ENCODE data around the gene NCBP1. TPM values are rescaled to one million over a fixed set of nuclear protein-coding genes. Genes with fewer than 3 reads are reported as not detected.

NCBP1 gene
- polyA plus RNA-seq, 1 of the 3 experiments (the other 2 are of a cell fraction): 11.3 TPM

DNA sequence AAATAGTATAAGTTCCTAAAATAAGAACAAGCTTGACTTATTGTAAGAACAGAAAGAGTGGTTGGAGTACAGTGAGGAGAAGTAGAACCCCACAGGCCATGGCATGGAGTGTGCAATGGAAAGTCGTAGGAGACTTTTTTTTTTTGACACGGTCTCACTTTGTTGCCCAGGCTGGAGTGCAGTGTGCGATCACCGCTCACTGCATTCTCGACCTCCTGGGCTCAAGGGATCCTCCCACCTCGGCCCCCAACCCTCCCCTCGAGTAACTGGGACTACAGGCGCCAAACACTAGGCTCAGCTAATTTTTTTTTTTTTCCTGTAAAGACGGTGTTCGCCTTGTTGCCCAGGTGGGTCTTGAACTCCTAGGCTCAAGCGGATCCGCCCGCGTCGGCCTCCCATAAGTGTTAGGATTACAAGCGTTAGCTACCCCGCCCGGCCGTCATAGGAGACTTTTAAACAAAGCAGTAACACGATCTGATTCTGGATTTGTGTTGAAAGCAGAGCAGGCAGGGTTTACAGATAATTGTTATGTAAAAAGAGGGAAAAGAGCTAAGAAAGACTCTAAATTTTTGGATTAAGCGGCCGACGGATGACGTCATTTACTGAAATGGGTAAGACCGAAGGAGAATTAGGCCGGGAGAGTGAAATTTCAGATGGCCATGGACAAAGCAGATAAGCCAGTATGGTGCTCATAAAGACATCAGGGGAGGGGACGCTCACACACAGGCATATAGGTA lies 1.2 kb upstream of the NCBP1 start:
- Histone ChIP-seq H3K27me3 (ENCODE audit: insufficient read depth) (no peaks in the 10 kb centered on the region), H3K9me3 (no peaks in the 10 kb centered on the region), H2AFZ (ENCODE audit: low read depth) (peak overlapping the region; percentile 89), H3K4me1 (ENCODE audit: control insufficient read depth in 1 of 2, insufficient read depth in 2 of 2, low read depth in 1 of 2, low read length in 1 of 2) (peaks cover 19 to 20% of the 10 kb centered on the region in 2 experiments; a peak in 3 of 4 replicates), H3K4me3 (ENCODE audit: low read depth in 2 of 2, low read length in 1 of 2) (peak overlapping the region; percentile 92 to 99), H3K4me2 (peak overlapping the region; percentile 95), H3K36me3 (replicated peaks in 1 of 2; ENCODE audit: control insufficient read depth in 1 of 2, insufficient read depth in 2 of 2, low read length in 1 of 2) (peaks cover 5 to 7% of the 10 kb centered on the region in 2 experiments), H4K20me1 (ENCODE audit: insufficient read depth) (peaks cover 13% of the 10 kb centered on the region), H3K9me2 (no peaks in the 10 kb centered on the region), H3K79me2 (ENCODE audit: insufficient read depth) (peaks cover 80% of the 10 kb centered on the region), H3F3A (replicated peaks; ENCODE audit: insufficient read depth) (peaks cover 20% of the 10 kb centered on the region), H3K27ac (ENCODE audit: low read depth in 2 of 2, low read length in 1 of 2) (peak overlapping the region; percentile 99 to 100), H3K9ac (peak overlapping the region; percentile 98)
- DNase-seq: no peak
- TF ChIP-seq EP300 (IDR thresholded peaks at IDR 0.05; ENCODE audit: borderline replicate concordance in 1 of 2, low read depth in 1 of 2, low read length in 1 of 2): no peak
- no peak for TF ChIP-seq NFIC (IDR thresholded peaks at IDR 0.05; ENCODE audit: borderline replicate concordance)
- no peak for TF ChIP-seq TAF1 (IDR thresholded peaks at IDR 0.05; ENCODE audit: borderline replicate concordance, low read depth, low read length)
- no peak for TF ChIP-seq RXRA (IDR thresholded peaks at IDR 0.05; ENCODE audit: borderline replicate concordance, low read depth)
- no peak for TF ChIP-seq YY1 (IDR thresholded peaks at IDR 0.05; ENCODE audit: low read depth)
- TF ChIP-seq MXI1 (IDR thresholded peaks at IDR 0.05; ENCODE audit: low read depth, low read length): no peak
- no peak for TF ChIP-seq TEAD4 (IDR thresholded peaks at IDR 0.05; ENCODE audit: borderline replicate concordance, insufficient read depth)
- no peak for TF ChIP-seq SMC3 (IDR thresholded peaks at IDR 0.05; ENCODE audit: low read depth, low read length)
- TF ChIP-seq GABPA (IDR thresholded peaks at IDR 0.05; ENCODE audit: low read depth): no peak
- no peak for TF ChIP-seq RCOR1 (IDR thresholded peaks at IDR 0.05; ENCODE audit: low read length)
- no peak for TF ChIP-seq GATA2 (CRISPR knock-in tag; IDR thresholded peaks at IDR 0.05)
- ChIA-PET CTCF (interaction anchor here (1.1 to 6.6 kb wide), 6 partner anchors 14 to 775 kb away, joined by 3 to 41 read pairs (median 9); partner anchors contain the start of gene TMOD1), POLR2A (interaction anchor here (0.6 to 2.2 kb wide), 13 partner anchors 11 to 778 kb away, joined by 3 to 10 read pairs (median 6); partner anchors contain the start of genes ANP32B, TBC1D2, TMOD1 and XPA)
- WGBS (ENCODE audit: low lambda C conversion rate): 1% methylated on average over 27 of the region's 27 CpGs

DNA sequence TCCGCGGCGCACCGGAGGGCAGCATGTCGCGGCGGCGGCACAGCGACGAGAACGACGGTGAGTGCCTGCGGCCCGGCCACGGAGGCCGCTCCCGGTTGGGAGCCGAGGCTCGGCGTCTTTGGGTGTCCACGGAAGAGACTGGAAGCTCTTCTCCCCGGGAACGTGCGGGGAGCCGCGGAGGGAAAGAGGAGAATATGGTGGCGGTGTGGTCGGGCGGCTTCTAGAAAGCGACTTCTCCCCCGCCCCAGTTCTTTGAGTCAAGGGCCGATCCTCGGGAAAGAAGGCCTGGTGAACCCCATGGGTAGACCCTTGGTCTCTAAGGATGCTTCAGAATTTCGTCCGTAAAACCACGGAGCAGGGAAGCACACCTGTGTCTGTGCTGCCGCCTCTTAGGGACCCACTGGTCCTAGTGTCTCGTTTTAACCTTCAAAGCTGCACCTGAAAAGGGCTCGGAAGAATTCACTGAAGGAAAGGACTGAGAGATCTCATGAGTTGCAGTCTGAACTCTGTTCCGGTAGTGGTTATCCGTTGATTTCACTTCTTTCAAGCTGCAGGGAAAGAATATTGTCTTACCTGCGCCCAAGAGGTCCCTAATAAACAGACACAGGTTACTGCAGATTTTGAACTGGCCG lies 354 bp downstream of the NCBP1 start:
- Histone ChIP-seq H2AFZ (ENCODE audit: low read depth) (peak overlapping the region; percentile 29; the same call in 1 of the 2 replicates), H3K4me1 (ENCODE audit: control insufficient read depth in 1 of 2, insufficient read depth in 2 of 2, low read depth in 1 of 2, low read length in 1 of 2) (peaks cover 20 to 23% of the 10 kb centered on the region in 2 experiments; a peak in 3 of 4 replicates), H3K27ac (ENCODE audit: low read depth in 2 of 2, low read length in 1 of 2) (peak overlapping the region; percentile 99 to 100), H3K4me3 (ENCODE audit: low read depth in 2 of 2, low read length in 1 of 2) (peak overlapping the region; percentile 92 to 99), H3K9me3 (no peaks in the 10 kb centered on the region), H4K20me1 (ENCODE audit: insufficient read depth) (peaks cover 21% of the 10 kb centered on the region), H3K9me2 (no peaks in the 10 kb centered on the region), H3K4me2 (peak overlapping the region; percentile 95), H3K79me2 (ENCODE audit: insufficient read depth) (peaks cover 81% of the 10 kb centered on the region), H3K36me3 (replicated peaks in 1 of 2; ENCODE audit: control insufficient read depth in 1 of 2, insufficient read depth in 2 of 2, low read length in 1 of 2) (peaks cover 5 to 16% of the 10 kb centered on the region in 2 experiments), H3F3A (replicated peaks; ENCODE audit: insufficient read depth) (peaks cover 20% of the 10 kb centered on the region), H3K9ac (peak overlapping the region; percentile 98), H3K27me3 (ENCODE audit: insufficient read depth) (no peaks in the 10 kb centered on the region)
- ChIA-PET POLR2A (interaction anchor here (0.6 to 1.9 kb wide), 12 partner anchors 9 to 622 kb away, joined by 3 to 10 read pairs (median 6); partner anchors contain the start of genes ANP32B, TBC1D2, TMOD1 and TRMO), CTCF (interaction anchor here (0.8 to 6.6 kb wide), 7 partner anchors 9 to 165 kb away, joined by 3 to 41 read pairs (median 7); partner anchors contain the start of gene TMOD1)
- WGBS (ENCODE audit: low lambda C conversion rate): 0% methylated on average over 30 of the region's 43 CpGs
- TF ChIP-seq, protein P1, sequence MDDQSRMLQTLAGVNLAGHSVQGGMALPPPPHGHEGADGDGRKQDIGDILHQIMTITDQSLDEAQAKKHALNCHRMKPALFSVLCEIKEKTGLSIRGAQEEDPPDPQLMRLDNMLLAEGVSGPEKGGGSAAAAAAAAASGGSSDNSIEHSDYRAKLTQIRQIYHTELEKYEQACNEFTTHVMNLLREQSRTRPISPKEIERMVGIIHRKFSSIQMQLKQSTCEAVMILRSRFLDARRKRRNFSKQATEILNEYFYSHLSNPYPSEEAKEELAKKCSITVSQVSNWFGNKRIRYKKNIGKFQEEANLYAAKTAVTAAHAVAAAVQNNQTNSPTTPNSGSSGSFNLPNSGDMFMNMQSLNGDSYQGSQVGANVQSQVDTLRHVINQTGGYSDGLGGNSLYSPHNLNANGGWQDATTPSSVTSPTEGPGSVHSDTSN (IDR thresholded peaks at IDR 0.05): no peak
- no peak for TF ChIP-seq TCF12 (IDR thresholded peaks at IDR 0.05)
- TF ChIP-seq FOXJ3 (CRISPR knock-in tag; IDR thresholded peaks at IDR 0.05): no peak
- no peak for TF ChIP-seq EP300 (IDR thresholded peaks at IDR 0.05; ENCODE audit: borderline replicate concordance in 1 of 2, low read depth in 1 of 2, low read length in 1 of 2)
- no peak for TF ChIP-seq POLR2AphosphoS5 (IDR thresholded peaks at IDR 0.05; ENCODE audit: low read depth, low read length)
- TF ChIP-seq JUND (IDR thresholded peaks at IDR 0.05): no peak
- DNase-seq: no peak

Data from SK-N-SH (cell line).